ENCODE results near the gene EFHC1.
"Not testable (repeated sequence)": the region's sequence is repeated elsewhere in the genome, so short reads cannot be mapped to it uniquely, and the experiment has no call there.

Gene EFHC1

DNA sequence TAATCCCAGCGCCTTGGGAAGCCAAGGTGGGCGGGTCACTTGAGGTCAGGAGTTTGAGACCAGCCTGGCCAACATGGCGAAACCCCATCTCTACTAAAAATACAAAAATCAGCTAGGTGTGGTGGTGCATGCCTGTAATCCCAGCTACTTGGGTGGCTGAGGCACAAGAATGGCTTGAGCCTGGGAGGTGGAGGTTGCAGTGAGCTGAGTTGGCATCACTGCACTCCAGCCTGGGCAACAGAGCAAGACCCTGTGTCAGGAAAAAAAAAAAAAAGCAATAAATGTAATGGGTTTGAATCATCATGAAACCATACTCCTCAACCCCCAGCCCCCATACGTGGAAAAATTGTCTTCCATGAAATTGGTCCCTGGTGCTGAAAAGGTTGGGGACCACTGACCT lies 32.0 kb upstream of the EFHC1 start:
- not testable (repeated sequence) for H2BK5ac ChIP-seq (ENCODE audit: low read length); H2AK5ac ChIP-seq (ENCODE audit: low read length); H3K4me1 ChIP-seq (ENCODE audit: control insufficient read depth, low read depth, low read length); H3K4me3 ChIP-seq (ENCODE audit: low read length); H3K9ac ChIP-seq (ENCODE audit: low read length); H4K8ac ChIP-seq (ENCODE audit: low read depth, low read length); H3K79me1 ChIP-seq (ENCODE audit: low read length); DNase-seq; H3K4me2 ChIP-seq (ENCODE audit: low read length); H4K5ac ChIP-seq (ENCODE audit: low read length); H3K23ac ChIP-seq (ENCODE audit: low read length); H3K18ac ChIP-seq (ENCODE audit: low read length); H3K36me3 ChIP-seq (ENCODE audit: control insufficient read depth, insufficient read depth, low read length); H3K27me3 ChIP-seq (ENCODE audit: insufficient read depth, low read length, poor library complexity); H2BK15ac ChIP-seq (replicated peaks; ENCODE audit: low read depth); H3K79me2 ChIP-seq (ENCODE audit: control insufficient read depth, insufficient read depth, low read length); H2BK120ac ChIP-seq (ENCODE audit: low read depth, low read length); H3K27ac ChIP-seq (ENCODE audit: low read depth, low read length); H3K4ac ChIP-seq (ENCODE audit: low read depth, low read length); H3K56ac ChIP-seq (ENCODE audit: low read length)
- WGBS (ENCODE audit: extremely low coverage, insufficient coverage, low lambda C conversion rate) = no CpG with 5 or more reads among the region's 4 CpGs

DNA sequence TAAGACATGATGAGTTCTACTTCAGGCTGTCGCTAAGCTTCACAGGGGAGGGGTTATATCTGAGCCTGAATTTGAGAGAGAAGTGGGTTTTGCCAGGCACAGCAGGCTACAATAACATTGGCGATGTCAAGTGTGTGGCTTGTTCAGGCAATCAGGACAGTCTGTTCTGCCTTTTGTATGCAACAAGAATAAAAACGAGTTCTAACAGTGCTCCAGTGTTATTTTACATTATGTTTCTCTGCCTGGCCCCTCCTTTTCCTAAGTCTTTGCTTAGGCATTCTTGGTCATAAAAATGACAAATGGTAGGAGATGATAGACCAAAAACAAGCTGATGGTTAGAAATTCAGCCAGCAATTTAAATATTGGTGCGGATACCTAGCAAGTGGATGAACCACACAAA lies 31.4 kb upstream of the EFHC1 start:
- no peak overlapping the region for H2BK15ac ChIP-seq (replicated peaks; ENCODE audit: low read depth)
- no CpG with 5 or more reads among the region's 4 CpGs for WGBS (ENCODE audit: extremely low coverage, insufficient coverage, low lambda C conversion rate)
- H2AK5ac ChIP-seq (ENCODE audit: low read length) = no peak overlapping the region
- no peaks in the 10 kb centered on the region for H3K36me3 ChIP-seq (ENCODE audit: control insufficient read depth, insufficient read depth, low read length)
- no peak overlapping the region for H4K5ac ChIP-seq (ENCODE audit: low read length)
- H3K27me3 ChIP-seq (ENCODE audit: insufficient read depth, low read length, poor library complexity) = no peaks in the 10 kb centered on the region
- no peak overlapping the region for H3K56ac ChIP-seq (ENCODE audit: low read length)
- no peak overlapping the region for H3K4me2 ChIP-seq (ENCODE audit: low read length)
- no peak overlapping the region for H3K27ac ChIP-seq (ENCODE audit: low read depth, low read length)
- H3K4me3 ChIP-seq (ENCODE audit: low read length) = no peak overlapping the region
- no peak overlapping the region for H3K18ac ChIP-seq (ENCODE audit: low read length)
- no peak overlapping the region for H3K4ac ChIP-seq (ENCODE audit: low read depth, low read length)
- no peaks in the 10 kb centered on the region for H3K79me1 ChIP-seq (ENCODE audit: low read length)
- no peak overlapping the region for H3K23ac ChIP-seq (ENCODE audit: low read length)
- no peak overlapping the region for H2BK120ac ChIP-seq (ENCODE audit: low read depth, low read length)
- H3K4me1 ChIP-seq (ENCODE audit: control insufficient read depth, low read depth, low read length) = no peaks in the 10 kb centered on the region
- no peak overlapping the region for H4K8ac ChIP-seq (ENCODE audit: low read depth, low read length)
- H3K9ac ChIP-seq (ENCODE audit: low read length) = no peak overlapping the region
- no peak for DNase-seq
- no peaks in the 10 kb centered on the region for H3K79me2 ChIP-seq (ENCODE audit: control insufficient read depth, insufficient read depth, low read length)
- no peak overlapping the region for H2BK5ac ChIP-seq (ENCODE audit: low read length)

DNA sequence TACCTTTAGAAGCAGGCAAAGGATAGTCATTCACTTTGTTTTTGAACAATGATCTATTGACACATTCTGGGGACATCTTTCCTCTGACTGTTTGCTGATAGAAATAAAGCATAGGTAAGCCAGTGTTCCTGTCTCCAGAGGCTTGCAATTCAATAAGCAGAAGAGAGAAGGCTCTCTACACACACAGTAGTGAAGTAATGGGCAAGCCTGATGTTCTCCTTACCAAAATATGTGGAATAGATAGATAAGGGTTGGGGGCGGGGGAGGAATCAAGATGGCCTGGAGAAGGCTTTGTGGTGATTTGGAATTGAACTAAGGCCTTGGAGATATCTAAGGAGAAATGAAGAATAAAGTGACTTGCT lies 30.9 kb upstream of the EFHC1 start:
- no peaks in the 10 kb centered on the region for H3K79me2 ChIP-seq (ENCODE audit: control insufficient read depth, insufficient read depth, low read length)
- H3K4me2 ChIP-seq (ENCODE audit: low read length) = no peak overlapping the region
- no peak overlapping the region for H4K8ac ChIP-seq (ENCODE audit: low read depth, low read length)
- H3K56ac ChIP-seq (ENCODE audit: low read length) = no peak overlapping the region
- H3K18ac ChIP-seq (ENCODE audit: low read length) = no peak overlapping the region
- H3K36me3 ChIP-seq (ENCODE audit: control insufficient read depth, insufficient read depth, low read length) = no peaks in the 10 kb centered on the region
- no peak overlapping the region for H3K27ac ChIP-seq (ENCODE audit: low read depth, low read length)
- H2BK5ac ChIP-seq (ENCODE audit: low read length) = no peak overlapping the region
- DNase-seq = no peak
- no peak overlapping the region for H2AK5ac ChIP-seq (ENCODE audit: low read length)
- H3K9ac ChIP-seq (ENCODE audit: low read length) = no peak overlapping the region
- H2BK15ac ChIP-seq (replicated peaks; ENCODE audit: low read depth) = no peak overlapping the region
- H4K5ac ChIP-seq (ENCODE audit: low read length) = no peak overlapping the region
- no peak overlapping the region for H2BK120ac ChIP-seq (ENCODE audit: low read depth, low read length)
- no peak overlapping the region for H3K23ac ChIP-seq (ENCODE audit: low read length)
- no peak overlapping the region for H3K4ac ChIP-seq (ENCODE audit: low read depth, low read length)
- no peak overlapping the region for H3K4me3 ChIP-seq (ENCODE audit: low read length)
- WGBS (ENCODE audit: extremely low coverage, insufficient coverage, low lambda C conversion rate) = no CpG with 5 or more reads among the region's 1 CpG
- H3K4me1 ChIP-seq (ENCODE audit: control insufficient read depth, low read depth, low read length) = no peaks in the 10 kb centered on the region
- H3K27me3 ChIP-seq (ENCODE audit: insufficient read depth, low read length, poor library complexity) = no peaks in the 10 kb centered on the region
- H3K79me1 ChIP-seq (ENCODE audit: low read length) = no peaks in the 10 kb centered on the region

DNA sequence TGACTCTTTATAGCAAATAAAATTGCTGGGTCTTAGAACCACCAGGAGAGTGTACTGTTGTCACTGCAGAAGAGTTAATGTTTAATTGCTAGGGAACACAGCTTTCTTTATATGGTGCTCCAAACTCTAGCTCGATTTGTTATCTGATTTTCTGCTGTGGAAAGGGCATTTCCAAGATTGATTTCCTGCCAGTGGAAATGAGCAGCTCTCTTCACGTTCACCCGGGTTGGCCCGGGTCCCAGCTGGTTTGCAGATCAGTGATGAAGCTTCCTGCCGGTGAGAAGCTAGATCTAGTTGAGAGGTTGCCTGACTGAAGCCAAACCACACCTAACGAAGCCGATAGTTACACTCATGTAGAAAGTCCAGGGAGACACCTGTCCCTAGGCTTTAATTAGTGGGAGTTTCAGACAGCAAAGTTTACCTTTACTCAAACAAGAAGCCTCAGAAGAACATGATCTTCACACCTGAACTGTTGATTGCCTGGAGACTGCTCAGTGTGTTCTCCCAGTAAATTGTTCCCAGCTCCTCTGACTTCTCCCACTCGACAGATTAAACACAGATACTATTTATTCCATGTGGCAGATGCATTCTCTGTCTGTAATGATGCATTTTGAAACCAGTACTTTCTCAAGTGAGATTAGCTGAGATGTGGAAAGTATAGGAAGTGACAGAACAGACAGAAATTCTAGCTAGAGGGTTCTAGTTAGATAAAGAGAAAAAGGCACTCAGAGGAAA lies 30.3 kb upstream of the EFHC1 start:
- Histone ChIP-seq H3K56ac (ENCODE audit: low read length) (no peak overlapping the region), H3K23ac (ENCODE audit: low read length) (no peak overlapping the region), H3K4ac (ENCODE audit: low read depth, low read length) (no peak overlapping the region), H4K5ac (ENCODE audit: low read length) (no peak overlapping the region), H3K9ac (ENCODE audit: low read length) (no peak overlapping the region), H3K79me2 (ENCODE audit: control insufficient read depth, insufficient read depth, low read length) (no peaks in the 10 kb centered on the region), H2BK15ac (replicated peaks; ENCODE audit: low read depth) (no peak overlapping the region), H3K4me1 (ENCODE audit: control insufficient read depth, low read depth, low read length) (no peaks in the 10 kb centered on the region), H3K27me3 (ENCODE audit: insufficient read depth, low read length, poor library complexity) (no peaks in the 10 kb centered on the region), H2AK5ac (ENCODE audit: low read length) (no peak overlapping the region), H3K18ac (ENCODE audit: low read length) (no peak overlapping the region), H4K8ac (ENCODE audit: low read depth, low read length) (no peak overlapping the region), H3K4me2 (ENCODE audit: low read length) (no peak overlapping the region), H2BK120ac (ENCODE audit: low read depth, low read length) (no peak overlapping the region), H3K79me1 (ENCODE audit: low read length) (no peaks in the 10 kb centered on the region), H2BK5ac (ENCODE audit: low read length) (no peak overlapping the region), H3K4me3 (ENCODE audit: low read length) (no peak overlapping the region), H3K27ac (ENCODE audit: low read depth, low read length) (no peak overlapping the region), H3K36me3 (ENCODE audit: control insufficient read depth, insufficient read depth, low read length) (no peaks in the 10 kb centered on the region)
- WGBS (ENCODE audit: extremely low coverage, insufficient coverage, low lambda C conversion rate) = no CpG with 5 or more reads among the region's 8 CpGs
- no peak for DNase-seq

DNA sequence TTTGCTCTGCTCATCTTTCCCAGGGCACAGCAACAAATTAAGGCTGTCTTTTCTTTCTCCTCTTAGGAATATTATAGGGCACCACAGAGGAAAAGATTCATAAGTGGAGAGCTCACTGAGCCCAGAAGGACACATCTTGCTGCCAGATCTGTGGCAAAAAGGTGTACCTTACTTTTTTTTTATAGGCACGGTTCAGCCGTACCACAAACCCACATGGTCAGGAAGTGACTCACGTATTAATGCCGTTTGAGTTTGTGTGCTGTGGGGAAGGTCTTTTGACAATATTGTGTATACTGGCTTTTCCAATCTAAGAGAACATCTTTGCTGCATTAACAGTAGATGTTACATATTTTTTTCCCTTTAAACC lies 29.8 kb upstream of the EFHC1 start:
- no peak overlapping the region for H2BK120ac ChIP-seq (ENCODE audit: low read depth, low read length)
- H3K79me2 ChIP-seq (ENCODE audit: control insufficient read depth, insufficient read depth, low read length) = no peaks in the 10 kb centered on the region
- DNase-seq = no peak

DNA sequence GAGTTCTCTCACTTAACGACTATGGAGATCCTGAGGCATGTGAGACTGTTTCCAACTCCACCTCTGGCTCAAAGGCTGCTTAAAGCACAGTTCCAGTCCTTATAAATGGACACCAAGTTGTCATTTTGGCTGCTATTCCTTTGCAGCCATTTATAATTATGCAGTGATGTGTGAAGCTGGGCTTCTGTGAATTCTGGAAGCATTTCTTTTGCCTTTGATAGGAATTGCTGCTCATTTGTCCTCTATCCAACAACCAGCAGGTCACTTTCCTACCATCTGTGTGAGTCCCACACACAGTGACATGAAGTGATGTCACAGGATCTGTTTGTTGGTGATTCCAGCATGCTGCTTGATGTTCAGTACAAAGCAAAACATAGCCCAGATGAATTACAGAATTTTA lies 28.5 kb upstream of the EFHC1 start:
- no peak overlapping the region for H2BK15ac ChIP-seq (replicated peaks; ENCODE audit: low read depth)
- H2BK5ac ChIP-seq (ENCODE audit: low read length) = no peak overlapping the region
- H2BK120ac ChIP-seq (ENCODE audit: low read depth, low read length) = no peak overlapping the region
- H3K36me3 ChIP-seq (ENCODE audit: control insufficient read depth, insufficient read depth, low read length) = no peaks in the 10 kb centered on the region
- H3K9ac ChIP-seq (ENCODE audit: low read length) = no peak overlapping the region
- no peaks in the 10 kb centered on the region for H3K4me1 ChIP-seq (ENCODE audit: control insufficient read depth, low read depth, low read length)
- no peak overlapping the region for H3K23ac ChIP-seq (ENCODE audit: low read length)
- no peaks in the 10 kb centered on the region for H3K79me1 ChIP-seq (ENCODE audit: low read length)
- H3K18ac ChIP-seq (ENCODE audit: low read length) = no peak overlapping the region
- H4K8ac ChIP-seq (ENCODE audit: low read depth, low read length) = no peak overlapping the region
- no peak overlapping the region for H3K4me2 ChIP-seq (ENCODE audit: low read length)
- WGBS (ENCODE audit: extremely low coverage, insufficient coverage, low lambda C conversion rate) = no CpG with 5 or more reads among the region's 1 CpG
- H4K5ac ChIP-seq (ENCODE audit: low read length) = no peak overlapping the region
- H3K27me3 ChIP-seq (ENCODE audit: insufficient read depth, low read length, poor library complexity) = no peaks in the 10 kb centered on the region
- H3K4ac ChIP-seq (ENCODE audit: low read depth, low read length) = no peak overlapping the region
- no peak overlapping the region for H3K4me3 ChIP-seq (ENCODE audit: low read length)
- H3K56ac ChIP-seq (ENCODE audit: low read length) = no peak overlapping the region
- DNase-seq = no peak
- H3K27ac ChIP-seq (ENCODE audit: low read depth, low read length) = no peak overlapping the region
- H2AK5ac ChIP-seq (ENCODE audit: low read length) = no peak overlapping the region
- H3K79me2 ChIP-seq (ENCODE audit: control insufficient read depth, insufficient read depth, low read length) = no peaks in the 10 kb centered on the region

More for the DNA sequence above, 29.8 kb upstream of the EFHC1 start:
- Histone ChIP-seq H3K79me1 (ENCODE audit: low read length) (no peaks in the 10 kb centered on the region), H3K4me3 (ENCODE audit: low read length) (no peak overlapping the region), H3K9ac (ENCODE audit: low read length) (no peak overlapping the region), H3K27me3 (ENCODE audit: insufficient read depth, low read length, poor library complexity) (no peaks in the 10 kb centered on the region), H3K4ac (ENCODE audit: low read depth, low read length) (no peak overlapping the region), H3K18ac (ENCODE audit: low read length) (no peak overlapping the region), H2AK5ac (ENCODE audit: low read length) (no peak overlapping the region), H2BK15ac (replicated peaks; ENCODE audit: low read depth) (no peak overlapping the region), H3K36me3 (ENCODE audit: control insufficient read depth, insufficient read depth, low read length) (no peaks in the 10 kb centered on the region), H4K8ac (ENCODE audit: low read depth, low read length) (no peak overlapping the region), H4K5ac (ENCODE audit: low read length) (no peak overlapping the region), H3K4me1 (ENCODE audit: control insufficient read depth, low read depth, low read length) (no peaks in the 10 kb centered on the region), H3K56ac (ENCODE audit: low read length) (no peak overlapping the region), H3K27ac (ENCODE audit: low read depth, low read length) (no peak overlapping the region), H3K23ac (ENCODE audit: low read length) (no peak overlapping the region), H2BK5ac (ENCODE audit: low read length) (no peak overlapping the region), H3K4me2 (ENCODE audit: low read length) (no peak overlapping the region)
- no CpG with 5 or more reads among the region's 4 CpGs for WGBS (ENCODE audit: extremely low coverage, insufficient coverage, low lambda C conversion rate)

Data from mesendoderm (in vitro differentiated cells).